ENCODE data around the gene GPR176. TPM values are rescaled to one million over a fixed set of nuclear protein-coding genes. Genes with fewer than 3 reads are reported as not detected.
A peak's percentile ranks its signal among the peaks of the same experiment; 100 is the strongest.

Gene GPR176
- total and polyA plus RNA-seq, 8 donors: 0.16 to 6.8 (median 0.81) TPM

- Histone ChIP-seq H3K27ac (no peak overlapping the region), H3K27me3 (no peaks in the 10 kb centered on the region), H3K4me3 (no peak overlapping the region), H3K4me1 (peaks cover 0 to 11% (median 0%) of the 10 kb centered on the region in 3 donors), H3K36me3 (no peaks in the 10 kb centered on the region), H3K9me3 (no peaks in the 10 kb centered on the region)
- intact Hi-C loops (cut with DNase I): no loop called here
- TF ChIP-seq CTCF (IDR thresholded peaks at IDR 0.05): no peak
- ATAC-seq (no peak), FAIRE-seq (no peak), DNase-seq (no peak)
- WGBS, 2 donors: 9 to 18% methylated on average over 1 of the region's 1 CpG
Measured at GRCh38 chr15:39881790-39882189, 38.3 kb downstream of the GPR176 start.

GRCh38 chr15:39880718-39881387 lies 39.2 kb downstream of the GPR176 start:
- H3K27ac ChIP-seq: no peak overlapping the region
- no peak for DNase-seq
- intact Hi-C loops (cut with DNase I): no loop called here
- no peak for FAIRE-seq
- H3K9me3 ChIP-seq: no peaks in the 10 kb centered on the region
- no peak overlapping the region for H3K4me3 ChIP-seq
- TF ChIP-seq CTCF (IDR thresholded peaks at IDR 0.05): no peak
- H3K27me3 ChIP-seq: no peaks in the 10 kb centered on the region
- WGBS, 2 donors: 94 to 95% methylated on average over 3 of the region's 3 CpGs
- H3K36me3 ChIP-seq: no peaks in the 10 kb centered on the region
- no peak for ATAC-seq
- H3K4me1 ChIP-seq: peaks cover 0 to 11% (median 0%) of the 10 kb centered on the region in 3 donors

- Histone ChIP-seq H3K27ac (no peak overlapping the region), H3K4me3 (no peak overlapping the region), H3K36me3 (no peaks in the 10 kb centered on the region), H3K27me3 (no peaks in the 10 kb centered on the region), H3K9me3 (no peaks in the 10 kb centered on the region), H3K4me1 (peaks cover 0 to 11% (median 0%) of the 10 kb centered on the region in 3 donors)
- DNase-seq (no peak), FAIRE-seq (no peak), ATAC-seq (no peak)
- intact Hi-C loops (cut with DNase I): loop anchor here in 2 of 3 donors (10.0 kb wide), 2 partner anchors 74 to 84 kb away; no protein-coding TSS in a partner anchor
- 95 to 96% methylated on average over 1 of the region's 1 CpG for WGBS, 2 donors
- TF ChIP-seq CTCF (IDR thresholded peaks at IDR 0.05): no peak
Measured at GRCh38 chr15:39878406-39878785, 41.7 kb downstream of the GPR176 start.

GRCh38 chr15:39874890-39875549 lies 45.0 kb downstream of the GPR176 start:
- no peaks in the 10 kb centered on the region for H3K9me3 ChIP-seq
- no peaks in the 10 kb centered on the region for H3K4me1 ChIP-seq
- DNase-seq: peak in 2 of 6 donors; percentile 6 to 33
- no peak overlapping the region for H3K27ac ChIP-seq
- H3K4me3 ChIP-seq: no peak overlapping the region
- peak in 3 of 4 donors; percentile 36 to 43 (median 37) for TF ChIP-seq CTCF (IDR thresholded peaks at IDR 0.05)
- H3K36me3 ChIP-seq: no peaks in the 10 kb centered on the region
- intact Hi-C loops (cut with DNase I): loop anchor here in 2 of 3 donors (10.0 kb wide), 2 partner anchors 70 to 80 kb away; no protein-coding TSS in a partner anchor
- ATAC-seq: peak in 3 of 4 donors; percentile 71 to 82 (median 81)
- 48 to 64% methylated on average over 9 of the region's 9 CpGs for WGBS, 2 donors
- FAIRE-seq: no peak
- no peaks in the 10 kb centered on the region for H3K27me3 ChIP-seq

GRCh38 chr15:39873978-39874377 lies 46.1 kb downstream of the GPR176 start:
- Histone ChIP-seq H3K4me1 (no peaks in the 10 kb centered on the region), H3K4me3 (no peak overlapping the region), H3K9me3 (no peaks in the 10 kb centered on the region), H3K27ac (no peak overlapping the region), H3K36me3 (no peaks in the 10 kb centered on the region), H3K27me3 (no peaks in the 10 kb centered on the region)
- no peak for TF ChIP-seq CTCF (IDR thresholded peaks at IDR 0.05)
- intact Hi-C loops (cut with DNase I): loop anchor here in 2 of 3 donors (10.0 kb wide), 2 partner anchors 69 to 79 kb away; no protein-coding TSS in a partner anchor
- FAIRE-seq (no peak), DNase-seq (no peak), ATAC-seq (no peak)
- WGBS, 2 donors: 88 to 95% methylated on average over 2 of the region's 2 CpGs
